Keratinocyte (primary cell): ENCODE results near the gene ACADSB. TPM values are rescaled to one million over a fixed set of nuclear protein-coding genes. Genes with fewer than 3 reads are reported as not detected.
A peak's percentile ranks its signal among the peaks of the same experiment; 100 is the strongest.

Experiments
- DNase-seq: peaks from one replicate; pipeline ENCODE4 v3.0.0-alpha.2; 2011; ENCODE audit warnings: low read depth, missing footprints, low spot score
- FAIRE-seq: peaks from 2 replicates; lab custom pipeline; 2011; peaks lifted over from hg19 to GRCh38; lab: Jason Lieb, UNC
- H2AFZ ChIP-seq: 2 replicates; pipeline ENCODE4 v1.6.0; 2012; ENCODE audit warnings: low read length, control low read depth, inconsistent platforms; ENCODE audit not compliant: control insufficient read depth
- H3K27ac ChIP-seq: 2 replicates; pipeline ENCODE4 v1.5.1; 2011; ENCODE audit warnings: low read length; ENCODE audit not compliant: control insufficient read depth, insufficient read depth
- H3K27me3 ChIP-seq: 3 replicates; pipeline ENCODE4 v1.6.0; 2011; ENCODE audit warnings: low read length; ENCODE audit not compliant: control insufficient read depth, insufficient read depth; ENCODE audit errors: extremely low read depth
- H3K36me3 ChIP-seq, 2 experiments: 2 replicates in 1 of 2; 3 replicates in 1 of 2; pipeline ENCODE4 v1.5.1; 2011; ENCODE audit warnings: low read length in 2 of 2, mild to moderate bottlenecking in 1 of 2; ENCODE audit not compliant: control insufficient read depth in 2 of 2, insufficient read depth in 2 of 2; ENCODE audit errors: extremely low read depth in 1 of 2
- H3K4me1 ChIP-seq: 3 replicates; pipeline ENCODE4 v1.5.1; 2011; ENCODE audit warnings: low read length; ENCODE audit not compliant: control insufficient read depth, insufficient read depth; ENCODE audit errors: extremely low read depth
- H3K4me2 ChIP-seq: 3 replicates; pipeline ENCODE4 v1.6.0; 2011; ENCODE audit warnings: low read depth, low read length; ENCODE audit not compliant: control insufficient read depth, insufficient read depth; ENCODE audit errors: extremely low read depth
- H3K4me3 ChIP-seq, 3 experiments: fragments of 200-600 bp in 1 of 3; sonication (generic) in 1 of 3; 2 replicates in 2 of 3; 3 replicates in 1 of 3; pipeline ENCODE4 v1.5.1; 2011 to 2016; ENCODE audit warnings: low read length in 3 of 3, mild to moderate bottlenecking in 3 of 3, control low read depth in 2 of 3, inconsistent platforms in 1 of 3, low read depth in 1 of 3, mixed read lengths in 1 of 3, mixed run types in 1 of 3, moderate library complexity in 1 of 3; ENCODE audit not compliant: control insufficient read depth in 2 of 3, insufficient read depth in 2 of 3; ENCODE audit errors: extremely low read depth in 1 of 3
- H3K79me2 ChIP-seq: 2 replicates; pipeline ENCODE4 v1.6.0; 2012; ENCODE audit warnings: low read length; ENCODE audit not compliant: control insufficient read depth, insufficient read depth
- H3K9ac ChIP-seq: 3 replicates; pipeline ENCODE4 v1.6.0; 2011; ENCODE audit warnings: low read length; ENCODE audit not compliant: control insufficient read depth, insufficient read depth; ENCODE audit errors: extremely low read depth
- H3K9me1 ChIP-seq: 3 replicates; pipeline ENCODE4 v1.6.0; 2011; ENCODE audit warnings: low read length; ENCODE audit not compliant: control insufficient read depth, insufficient read depth; ENCODE audit errors: extremely low read depth
- H3K9me3 ChIP-seq: 2 replicates; pipeline ENCODE4 v1.5.1; 2012; ENCODE audit warnings: low read depth, low read length; ENCODE audit not compliant: control insufficient read depth
- H4K20me1 ChIP-seq: 3 replicates; pipeline ENCODE4 v1.6.0; 2011; ENCODE audit warnings: low read length; ENCODE audit not compliant: control insufficient read depth, insufficient read depth; ENCODE audit errors: extremely low read depth
- CTCF ChIP-seq, 3 experiments: IDR thresholded peaks in 1 of 3; conservative IDR thresholded peaks in 1 of 3; optimal IDR thresholded peaks in 1 of 3; 2 replicates in 2 of 3; 3 replicates in 1 of 3; pipeline versions ENCODE3 to v1.5.1; 2011; ENCODE audit warnings: low read length in 3 of 3, mild to moderate bottlenecking in 3 of 3, moderate library complexity in 2 of 3, control low read depth in 1 of 3, inconsistent platforms in 1 of 3; ENCODE audit not compliant: insufficient read depth in 2 of 3; ENCODE audit errors: extremely low read depth in 1 of 3
- EZH2 ChIP-seq: IDR thresholded peaks from one replicate; pipeline ENCODE4 v1.6.1; 2012; ENCODE audit warnings: inconsistent platforms, mild to moderate bottlenecking, low read length, moderate library complexity
- dilution Hi-C: fragments of 300-500 bp; cut with MboI; formaldehyde crosslinking; loops from one replicate; pipeline ENCODE4 v1.7.0; 2020; ENCODE audit warnings: low sequenced_read_pairs; ENCODE audit not compliant: extremely low pct_ligation_motif_present
- polyA plus RNA-seq, 5 experiments: library from polyadenylated mRNA; depleted of rRNA in 3 of 5; stranded (reverse) in 3 of 5; stranded (forward) in 1 of 5; unstranded in 1 of 5; fragments of >200 nt; gene quantifications; 1 replicate in 1 of 5; 2 replicates in 3 of 5; 3 replicates in 1 of 5; pipeline versions ENCODE4 v1.2.1 to v1.2.3, GENCODE V29; 2011 to 2012; ENCODE audit warnings: missing spikeins in 2 of 5, low read depth in 1 of 5, low replicate concordance in 1 of 5

The ACADSB gene
- polyA plus RNA-seq, 1 donor (not counting 4 experiments of a cell fraction or from before 2014, with no cell fraction given) = 10.1 TPM

- no peak for FAIRE-seq
- Histone ChIP-seq H3K27me3 (no peaks in the 10 kb centered on the region), H3K36me3 (peaks cover 2 to 6% of the 10 kb centered on the region in 2 experiments), H3K4me2 (peak within 1 kb of the TSS; percentile 96), H4K20me1 (no peaks in the 10 kb centered on the region), H3K4me3 (peak within 1 kb of the TSS; percentile 61 to 83 (median 73)), H3K9ac (peak within 1 kb of the TSS; percentile 91), H3K27ac (peak within 1 kb of the TSS; percentile 83), H3K79me2 (no peaks in the 10 kb centered on the region), H3K4me1 (peaks cover 5% of the 10 kb centered on the region), H2AFZ (peak within 1 kb of the TSS; percentile 96), H3K9me3 (no peaks in the 10 kb centered on the region), H3K9me1 (no peaks in the 10 kb centered on the region)
- TF ChIP-seq EZH2 = no peak
- peak; percentile 84 to 99 (median 87) for TF ChIP-seq CTCF (optimal IDR thresholded peaks at IDR 0.05 in 1 of 3, IDR thresholded peaks at IDR 0.05 in 1 of 3, conservative IDR thresholded peaks at IDR 0.05 in 1 of 3; ENCODE audit: extremely low read depth in 1 of 3, insufficient read depth in 2 of 3, low read length in 3 of 3)
- DNase-seq = peak; percentile 38
- dilution Hi-C loops = no loop called here
Measured at GRCh38 chr10:122980209-122981065, 28.4 kb upstream of the ACADSB start, which contains the start of gene PSTK. Gene PSTK (plus strand): TSS chr10:122980401. CDS start chr10:122980480, 79 bp downstream.

GRCh38 chr10:122981066-122981464, 27.7 kb upstream of the ACADSB start:
- TF ChIP-seq EZH2 (no peak), CTCF (optimal IDR thresholded peaks at IDR 0.05 in 1 of 3, IDR thresholded peaks at IDR 0.05 in 1 of 3, conservative IDR thresholded peaks at IDR 0.05 in 1 of 3; ENCODE audit: extremely low read depth in 1 of 3, insufficient read depth in 2 of 3, low read length in 3 of 3) (peak in 2 of 3 experiments; percentile 28 to 58)
- H3K79me2 ChIP-seq = no peaks in the 10 kb centered on the region
- peak overlapping the region; percentile 52 to 83 (median 61) for H3K4me3 ChIP-seq
- dilution Hi-C loops = no loop called here
- H4K20me1 ChIP-seq = no peaks in the 10 kb centered on the region
- peaks cover 2 to 6% of the 10 kb centered on the region in 2 experiments for H3K36me3 ChIP-seq
- no peaks in the 10 kb centered on the region for H3K9me3 ChIP-seq
- H3K27ac ChIP-seq = peak overlapping the region; percentile 34
- peak overlapping the region; percentile 61 for H2AFZ ChIP-seq
- no peak for FAIRE-seq
- H3K9me1 ChIP-seq = no peaks in the 10 kb centered on the region
- peak overlapping the region; percentile 91 for H3K9ac ChIP-seq
- H3K4me2 ChIP-seq = peak overlapping the region; percentile 82
- no peaks in the 10 kb centered on the region for H3K27me3 ChIP-seq
- peaks cover 5% of the 10 kb centered on the region for H3K4me1 ChIP-seq
- no peak for DNase-seq
